Activated T-cell treated with anti-CD3 and anti-CD28 coated beads, Interleukin-2, amount 50 U/mL, for 72 hours (primary cell): ENCODE results near the gene ARAP2. TPM values are rescaled to one million over a fixed set of nuclear protein-coding genes. Genes with fewer than 3 reads are reported as not detected.

Experiments
- ATAC-seq, 2 donors: fragments of 150-1000 bp; cut with Tn5 transposase; replicated peaks in 1 of 2; 2 replicates each; pipeline ENCODE4 v1.10.0; 2021; ENCODE audit warnings: moderate library complexity in 2 of 2, mild to moderate bottlenecking in 1 of 2
- DNase-seq, 2 donors: peaks; one replicate each; pipeline ENCODE4 v3.0.0; 2021 to 2022; ENCODE audit warnings: mixed read lengths in 1 of 2
- H3K27ac Mint-ChIP-seq: one replicate; pipeline ENCODE4 v1.8.0; 2022; ENCODE audit warnings: mild to moderate bottlenecking, moderate library complexity, mixed read lengths
- H3K27me3 Mint-ChIP-seq: one replicate; pipeline ENCODE4 v1.8.0; 2022; ENCODE audit warnings: low read depth, mixed read lengths
- H3K36me3 Mint-ChIP-seq, 2 donors: one replicate each; pipeline ENCODE4 v1.8.0; 2022; ENCODE audit warnings: mixed read lengths in 2 of 2, mild to moderate bottlenecking in 1 of 2; ENCODE audit not compliant: insufficient read depth in 2 of 2
- H3K4me1 Mint-ChIP-seq: one replicate; pipeline ENCODE4 v1.8.0; 2022; ENCODE audit warnings: low read depth, mixed read lengths
- H3K4me3 Mint-ChIP-seq, 2 donors: one replicate each; pipeline ENCODE4 v1.8.0; 2022; ENCODE audit warnings: mild to moderate bottlenecking in 2 of 2, mixed read lengths in 2 of 2, moderate library complexity in 2 of 2
- H3K9me3 Mint-ChIP-seq, 2 donors: one replicate each; pipeline ENCODE4 v1.8.0; 2022; ENCODE audit warnings: mixed read lengths in 2 of 2
- total RNA-seq, 2 donors: library from RNA; stranded (reverse); gene quantifications; one replicate each; pipeline ENCODE4 v1.2.3, GENCODE V29; 2022

The ARAP2 gene
- total RNA-seq, 2 donors from 2014 or later, result 70.8 to 96.5 TPM

DNA sequence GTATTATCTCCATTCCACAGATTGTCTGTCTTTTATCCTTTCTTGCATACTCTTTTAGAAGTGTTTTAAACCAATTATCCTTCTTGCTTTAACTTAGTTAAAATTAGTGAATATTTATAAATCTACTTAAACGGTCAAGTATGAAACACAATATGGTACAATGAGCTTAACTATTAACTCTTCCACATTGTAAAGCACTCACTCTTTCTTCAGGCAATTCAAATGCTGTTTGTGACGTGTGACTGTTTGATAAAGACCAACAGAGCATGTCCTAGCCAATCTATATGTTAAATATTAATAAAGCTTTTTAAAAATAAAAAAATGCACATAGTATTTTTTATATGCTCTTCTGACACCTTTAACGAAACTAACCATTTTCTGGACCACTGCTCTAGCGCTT is 192.7 kb downstream of the ARAP2 start:
- ATAC-seq, result no peak

DNA sequence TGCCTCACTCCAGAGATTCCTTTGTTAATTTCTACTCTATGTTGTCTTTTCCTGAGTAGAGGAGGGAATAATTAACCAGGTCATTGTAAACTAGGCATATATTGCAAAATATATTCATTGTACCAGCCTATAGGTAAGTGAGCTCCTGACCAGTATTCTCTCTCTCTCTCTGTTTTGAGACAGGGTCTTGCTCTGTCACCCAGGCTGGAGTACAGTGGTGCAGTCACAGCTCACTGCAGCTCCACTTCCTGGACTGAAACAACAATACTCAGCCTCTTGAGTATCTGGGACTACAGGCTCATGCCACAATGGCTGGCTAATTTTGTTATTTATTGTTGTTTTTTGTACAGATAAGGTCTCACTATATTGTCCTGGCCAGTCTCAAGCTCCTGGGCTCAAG is 198.3 kb downstream of the ARAP2 start:
- no peak for DNase-seq
- no peak overlapping the region for H3K27ac Mint-ChIP-seq
- H3K9me3 Mint-ChIP-seq, result no peaks in the 10 kb centered on the region
- no peak overlapping the region for H3K4me3 Mint-ChIP-seq
- H3K27me3 Mint-ChIP-seq, result no peaks in the 10 kb centered on the region
- peaks cover 0 to 2% of the 10 kb centered on the region in 2 donors for H3K36me3 Mint-ChIP-seq
- H3K4me1 Mint-ChIP-seq, result no peaks in the 10 kb centered on the region
- no peak for ATAC-seq

More for the DNA sequence above, 192.7 kb downstream of the ARAP2 start:
- Mint-ChIP-seq H3K36me3 (no peaks in the 10 kb centered on the region), H3K9me3 (no peaks in the 10 kb centered on the region), H3K4me1 (no peaks in the 10 kb centered on the region), H3K4me3 (no peak overlapping the region), H3K27ac (no peak overlapping the region), H3K27me3 (no peaks in the 10 kb centered on the region)
- DNase-seq, result no peak

- H3K9me3 Mint-ChIP-seq, result peaks cover 0 to 2% of the 10 kb centered on the region in 2 donors
- DNase-seq (no peak), ATAC-seq (no peak)
- no peak overlapping the region for H3K4me3 Mint-ChIP-seq
- no peaks in the 10 kb centered on the region for H3K27me3 Mint-ChIP-seq
- peaks cover 0 to 2% of the 10 kb centered on the region in 2 donors for H3K36me3 Mint-ChIP-seq
- no peaks in the 10 kb centered on the region for H3K4me1 Mint-ChIP-seq
- no peak overlapping the region for H3K27ac Mint-ChIP-seq
Measured at GRCh38 chr4:36043901-36044300, 200.4 kb downstream of the ARAP2 start.

GRCh38 chr4:36043241-36043640 is 201.1 kb downstream of the ARAP2 start:
- Mint-ChIP-seq H3K27ac (no peak overlapping the region), H3K27me3 (no peaks in the 10 kb centered on the region), H3K36me3 (peaks cover 0 to 2% of the 10 kb centered on the region in 2 donors), H3K4me3 (no peak overlapping the region), H3K4me1 (no peaks in the 10 kb centered on the region), H3K9me3 (peaks cover 0 to 2% of the 10 kb centered on the region in 2 donors)
- DNase-seq (no peak), ATAC-seq (no peak)

DNA sequence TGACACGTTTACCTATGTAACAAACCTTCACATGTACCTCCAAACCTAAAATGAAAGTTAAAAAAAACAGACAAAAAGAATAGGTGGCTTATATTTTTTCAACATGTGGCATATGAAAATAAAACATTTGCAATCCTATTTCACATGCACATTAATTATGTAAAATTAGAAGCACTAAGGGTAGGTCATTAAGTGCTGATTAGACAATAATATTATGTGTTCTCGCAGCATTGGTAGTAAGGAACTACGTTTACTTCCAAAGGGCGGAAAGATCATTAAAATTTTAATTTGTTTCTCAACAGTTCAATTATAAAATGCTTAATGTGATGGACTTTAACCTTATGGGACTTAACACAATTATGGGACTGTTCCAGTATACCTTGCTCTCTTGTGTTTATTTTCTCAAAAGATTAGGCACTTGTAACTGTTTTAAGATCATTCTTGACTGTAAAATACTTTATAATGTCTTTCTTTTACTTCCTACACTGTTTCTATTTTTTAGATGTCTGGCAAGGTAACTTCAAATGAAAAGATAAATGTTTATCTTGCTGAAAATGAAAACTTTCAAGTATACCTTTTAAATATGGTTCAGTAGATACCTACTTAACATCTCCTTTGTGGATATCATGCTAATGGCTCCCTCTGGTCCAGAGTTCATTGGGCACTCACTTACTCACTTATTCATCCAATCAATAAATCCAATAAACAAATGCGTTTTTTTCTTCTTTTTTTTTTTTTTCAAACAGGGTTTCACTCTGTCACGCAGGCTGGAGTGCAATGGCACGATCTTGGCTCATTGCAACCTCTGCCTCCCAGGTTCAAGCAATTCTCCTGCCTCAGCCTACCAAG is 202.0 kb downstream of the ARAP2 start:
- Mint-ChIP-seq H3K36me3 (peaks cover 0 to 2% of the 10 kb centered on the region in 2 donors), H3K4me3 (no peak overlapping the region), H3K27ac (no peak overlapping the region), H3K4me1 (no peaks in the 10 kb centered on the region), H3K9me3 (peaks cover 0 to 2% of the 10 kb centered on the region in 2 donors), H3K27me3 (no peaks in the 10 kb centered on the region)
- ATAC-seq (no peak), DNase-seq (no peak)

- ATAC-seq, result no peak
- no peaks in the 10 kb centered on the region for H3K4me1 Mint-ChIP-seq
- H3K27ac Mint-ChIP-seq, result no peak overlapping the region
- peaks cover 0 to 2% of the 10 kb centered on the region in 2 donors for H3K9me3 Mint-ChIP-seq
- no peaks in the 10 kb centered on the region for H3K27me3 Mint-ChIP-seq
- DNase-seq, result no peak
- peaks cover 0 to 2% of the 10 kb centered on the region in 2 donors for H3K36me3 Mint-ChIP-seq
- no peak overlapping the region for H3K4me3 Mint-ChIP-seq
Measured at GRCh38 chr4:36041340-36041739, 203.0 kb downstream of the ARAP2 start.

DNA sequence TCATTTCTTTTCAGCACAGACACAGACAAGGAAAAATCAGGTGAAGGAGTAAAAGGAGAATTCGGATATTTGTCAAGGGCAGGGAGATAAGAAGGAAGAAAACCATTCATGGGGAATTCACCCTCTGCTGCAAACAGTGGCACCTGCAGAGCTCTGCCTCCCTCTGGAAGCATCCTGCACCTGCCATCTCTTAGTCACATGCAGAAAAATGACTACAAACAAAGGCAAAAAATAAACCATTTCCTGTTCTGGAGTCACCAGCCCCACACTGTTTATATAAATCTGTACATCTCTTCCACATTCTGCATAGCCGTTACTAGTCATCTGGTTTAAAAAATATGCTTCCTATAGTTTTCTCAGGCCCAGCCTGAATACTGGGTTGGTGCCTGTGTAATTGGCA is 205.3 kb downstream of the ARAP2 start:
- Mint-ChIP-seq H3K36me3 (peaks cover 0 to under 1% of the 10 kb centered on the region in 2 donors), H3K27ac (no peak overlapping the region), H3K4me1 (no peaks in the 10 kb centered on the region), H3K27me3 (no peaks in the 10 kb centered on the region), H3K4me3 (no peak overlapping the region), H3K9me3 (peaks cover 0 to 2% of the 10 kb centered on the region in 2 donors)
- DNase-seq, result no peak
- peak in 1 of 2 donors; percentile 23 for ATAC-seq

GRCh38 chr4:36038491-36038890 is 205.8 kb downstream of the ARAP2 start:
- Mint-ChIP-seq H3K4me3 (no peak overlapping the region), H3K27me3 (no peaks in the 10 kb centered on the region), H3K36me3 (no peaks in the 10 kb centered on the region), H3K9me3 (peaks cover 2 to 4% of the 10 kb centered on the region in 2 donors), H3K27ac (no peak overlapping the region), H3K4me1 (no peaks in the 10 kb centered on the region)
- no peak for DNase-seq
- no peak for ATAC-seq

DNA sequence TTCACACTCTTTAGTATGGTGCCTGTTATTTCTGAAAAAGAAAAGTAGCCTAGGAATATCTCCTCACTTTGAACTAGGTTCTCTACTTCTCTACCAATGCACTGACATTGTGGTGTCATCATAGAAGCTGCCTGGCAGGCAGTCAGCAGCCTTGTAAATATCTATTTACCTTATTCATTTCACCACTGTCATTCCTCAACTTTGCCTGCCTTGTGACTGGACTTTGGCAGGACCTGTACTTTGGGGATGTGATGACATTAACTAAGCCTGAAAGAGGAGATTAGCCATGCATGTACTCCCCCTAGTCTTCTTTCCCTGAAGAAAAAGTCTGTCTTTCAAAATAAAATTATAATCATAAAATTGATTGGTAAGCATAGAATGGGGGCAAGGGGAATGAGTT is 207.2 kb downstream of the ARAP2 start:
- no peak for DNase-seq
- H3K4me1 Mint-ChIP-seq, result no peaks in the 10 kb centered on the region
- ATAC-seq, result no peak
- no peak overlapping the region for H3K27ac Mint-ChIP-seq
- no peaks in the 10 kb centered on the region for H3K36me3 Mint-ChIP-seq
- peaks cover 2 to 4% of the 10 kb centered on the region in 2 donors for H3K9me3 Mint-ChIP-seq
- no peaks in the 10 kb centered on the region for H3K27me3 Mint-ChIP-seq
- H3K4me3 Mint-ChIP-seq, result no peak overlapping the region

DNA sequence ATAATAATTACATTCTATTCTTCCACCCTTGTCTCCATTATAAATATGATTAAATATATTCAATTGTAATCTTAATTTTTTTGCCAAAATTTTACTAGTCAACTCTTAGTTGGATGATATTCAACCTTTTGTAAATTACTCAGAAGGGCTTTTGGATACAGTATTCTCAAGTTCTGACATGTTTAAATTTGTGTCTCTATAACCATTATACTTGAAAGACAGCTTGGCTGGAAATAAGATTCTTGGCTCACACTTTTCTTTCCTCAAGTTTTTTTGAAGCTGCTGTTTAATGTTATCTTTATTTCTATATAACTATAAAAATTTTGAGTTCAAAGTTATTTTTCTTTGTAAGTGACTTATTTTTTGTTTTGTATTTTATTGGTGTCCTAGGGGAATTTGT is 214.4 kb downstream of the ARAP2 start:
- Mint-ChIP-seq H3K4me3 (no peak overlapping the region), H3K27ac (no peak overlapping the region), H3K27me3 (no peaks in the 10 kb centered on the region), H3K4me1 (no peaks in the 10 kb centered on the region), H3K9me3 (peaks cover 0 to 4% of the 10 kb centered on the region in 2 donors), H3K36me3 (no peaks in the 10 kb centered on the region)
- no peak for DNase-seq
- ATAC-seq, result no peak

DNA sequence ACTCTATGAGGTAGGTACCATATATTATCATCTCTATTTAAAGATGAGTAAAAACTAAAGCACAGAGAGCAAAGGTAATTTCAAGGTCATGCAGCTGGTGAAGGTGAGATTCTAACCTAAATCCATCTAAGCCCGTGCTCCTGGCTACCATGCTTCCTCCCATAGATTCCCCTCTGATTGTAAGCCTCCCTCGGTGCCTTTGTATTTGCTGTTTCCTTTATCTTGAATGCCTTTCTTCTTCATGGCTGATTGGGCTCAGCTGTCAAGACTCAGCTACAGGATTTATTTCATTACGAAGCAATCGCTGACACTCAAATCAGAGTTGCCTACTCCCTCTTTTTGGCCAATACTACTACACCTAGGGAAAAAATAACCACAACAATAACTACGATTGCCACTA is 217.1 kb downstream of the ARAP2 start:
- no peak overlapping the region for H3K4me3 Mint-ChIP-seq
- no peak for DNase-seq
- no peak overlapping the region for H3K27ac Mint-ChIP-seq
- H3K36me3 Mint-ChIP-seq, result no peaks in the 10 kb centered on the region
- H3K4me1 Mint-ChIP-seq, result no peaks in the 10 kb centered on the region
- H3K27me3 Mint-ChIP-seq, result no peaks in the 10 kb centered on the region
- no peaks in the 10 kb centered on the region for H3K9me3 Mint-ChIP-seq
- ATAC-seq, result no peak

DNA sequence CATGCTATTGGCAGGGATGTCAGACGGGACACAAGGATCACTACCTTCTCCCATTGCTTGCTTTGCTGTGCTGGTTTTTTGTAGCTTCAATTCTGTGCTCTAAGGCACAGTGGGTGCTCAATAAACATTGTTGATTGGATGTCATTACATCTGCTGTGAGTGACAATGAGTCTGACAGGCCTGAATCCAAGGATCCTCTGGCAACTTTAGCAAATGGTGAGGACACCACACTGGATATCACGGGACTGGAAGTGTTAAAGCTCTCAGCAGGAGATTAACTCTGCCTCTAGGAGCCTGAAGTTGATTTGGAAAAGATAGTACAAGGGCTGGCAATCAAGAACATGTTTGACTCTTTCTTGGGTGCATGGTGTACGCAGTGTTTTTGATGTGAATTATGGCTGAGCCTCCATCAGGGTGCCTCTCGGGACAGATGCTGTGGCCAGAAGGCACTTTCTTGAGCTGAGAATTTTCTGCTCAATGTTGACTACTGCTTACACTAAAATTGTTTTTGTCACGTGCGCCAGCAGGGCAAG is 217.9 kb downstream of the ARAP2 start:
- Mint-ChIP-seq H3K4me3 (no peak overlapping the region), H3K36me3 (no peaks in the 10 kb centered on the region), H3K27ac (no peak overlapping the region), H3K27me3 (no peaks in the 10 kb centered on the region), H3K9me3 (no peaks in the 10 kb centered on the region), H3K4me1 (no peaks in the 10 kb centered on the region)
- DNase-seq (no peak), ATAC-seq (no peak)

GRCh38 chr4:36024901-36025660 is 219.2 kb downstream of the ARAP2 start:
- H3K27ac Mint-ChIP-seq, result no peak overlapping the region
- no peaks in the 10 kb centered on the region for H3K9me3 Mint-ChIP-seq
- no peaks in the 10 kb centered on the region for H3K27me3 Mint-ChIP-seq
- no peak for DNase-seq
- no peak for ATAC-seq
- H3K36me3 Mint-ChIP-seq, result no peaks in the 10 kb centered on the region
- H3K4me1 Mint-ChIP-seq, result no peaks in the 10 kb centered on the region
- no peak overlapping the region for H3K4me3 Mint-ChIP-seq
